Adrenal gland (tissue), 5 donors: ENCODE measurements around the gene MID1IP1.

ENCODE experiments used
- POLR2A ChIP-seq, 2 donors: fragments of 450-650 bp; IDR thresholded peaks; one replicate each; pipeline ENCODE4 v1.6.1; 2017; ENCODE audit warnings: antibody characterized with exemption in 2 of 2, mild to moderate bottlenecking in 2 of 2, moderate library complexity in 1 of 2
- TF ChIP-seq, protein P1 (sequence below), 6 experiments: fragments of 450-650 bp in 4 of 6; fragments of 200-600 bp in 2 of 6; sonication (generic) in 1 of 6; IDR thresholded peaks; 1 replicate in 5 of 6; 2 replicates in 1 of 6; pipeline versions ENCODE4 v1.5.1 to v1.8.0; 2016 to 2021; ENCODE audit warnings: antibody characterized with exemption in 6 of 6, mild to moderate bottlenecking in 2 of 6, moderate library complexity in 1 of 6
- donor health status: DM: no; HTN: no; CAD: no.

DNA sequence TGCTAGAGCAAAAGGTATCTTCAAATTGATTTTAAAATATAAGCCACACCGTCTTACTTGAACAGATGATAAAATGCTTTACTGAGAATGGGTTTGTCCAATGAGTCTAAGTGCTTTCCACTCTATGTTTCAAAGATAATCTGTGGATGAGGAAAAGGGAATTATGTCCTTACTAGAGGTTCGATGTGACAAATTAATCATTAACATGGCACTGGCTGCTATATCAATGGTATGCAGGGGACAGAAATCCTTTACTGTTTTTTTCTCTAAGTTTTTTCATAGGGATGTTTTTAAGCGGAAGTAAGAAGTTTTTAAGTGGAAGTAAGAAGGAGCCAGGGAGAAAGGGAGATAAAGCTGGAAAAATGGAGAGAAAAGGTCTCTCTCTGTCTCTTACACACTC, 38.0 kb downstream of the MID1IP1 start:
- TF ChIP-seq POLR2A (IDR thresholded peaks at IDR 0.05): no peak
- TF ChIP-seq, protein P1, sequence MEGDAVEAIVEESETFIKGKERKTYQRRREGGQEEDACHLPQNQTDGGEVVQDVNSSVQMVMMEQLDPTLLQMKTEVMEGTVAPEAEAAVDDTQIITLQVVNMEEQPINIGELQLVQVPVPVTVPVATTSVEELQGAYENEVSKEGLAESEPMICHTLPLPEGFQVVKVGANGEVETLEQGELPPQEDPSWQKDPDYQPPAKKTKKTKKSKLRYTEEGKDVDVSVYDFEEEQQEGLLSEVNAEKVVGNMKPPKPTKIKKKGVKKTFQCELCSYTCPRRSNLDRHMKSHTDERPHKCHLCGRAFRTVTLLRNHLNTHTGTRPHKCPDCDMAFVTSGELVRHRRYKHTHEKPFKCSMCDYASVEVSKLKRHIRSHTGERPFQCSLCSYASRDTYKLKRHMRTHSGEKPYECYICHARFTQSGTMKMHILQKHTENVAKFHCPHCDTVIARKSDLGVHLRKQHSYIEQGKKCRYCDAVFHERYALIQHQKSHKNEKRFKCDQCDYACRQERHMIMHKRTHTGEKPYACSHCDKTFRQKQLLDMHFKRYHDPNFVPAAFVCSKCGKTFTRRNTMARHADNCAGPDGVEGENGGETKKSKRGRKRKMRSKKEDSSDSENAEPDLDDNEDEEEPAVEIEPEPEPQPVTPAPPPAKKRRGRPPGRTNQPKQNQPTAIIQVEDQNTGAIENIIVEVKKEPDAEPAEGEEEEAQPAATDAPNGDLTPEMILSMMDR (IDR thresholded peaks at IDR 0.05): no peak
